ENCODE data around the gene CORT.

- no peak for TF ChIP-seq EZH2 (IDR thresholded peaks at IDR 0.05; ENCODE audit: low read length)
- TF ChIP-seq CTCF (optimal IDR thresholded peaks at IDR 0.05 in 1 of 3, IDR thresholded peaks at IDR 0.05 in 1 of 3, conservative IDR thresholded peaks at IDR 0.05 in 1 of 3; ENCODE audit: extremely low read depth in 1 of 3, insufficient read depth in 2 of 3, low read length in 3 of 3), result no peak
Measured at GRCh38 chr1:10470043-10470442, 20.2 kb downstream of the CORT start.

Data from keratinocyte (primary cell).